ENCODE measurements around the gene KRT15. TPM values are rescaled to one million over a fixed set of nuclear protein-coding genes. Genes with fewer than 3 reads are reported as not detected.
"Not testable (repeated sequence)": the region's sequence is repeated elsewhere in the genome, so short reads cannot be mapped to it uniquely, and the experiment has no call there.

The KRT15 gene
- total RNA-seq, 2 experiments from 2014 or later = not detected

DNA sequence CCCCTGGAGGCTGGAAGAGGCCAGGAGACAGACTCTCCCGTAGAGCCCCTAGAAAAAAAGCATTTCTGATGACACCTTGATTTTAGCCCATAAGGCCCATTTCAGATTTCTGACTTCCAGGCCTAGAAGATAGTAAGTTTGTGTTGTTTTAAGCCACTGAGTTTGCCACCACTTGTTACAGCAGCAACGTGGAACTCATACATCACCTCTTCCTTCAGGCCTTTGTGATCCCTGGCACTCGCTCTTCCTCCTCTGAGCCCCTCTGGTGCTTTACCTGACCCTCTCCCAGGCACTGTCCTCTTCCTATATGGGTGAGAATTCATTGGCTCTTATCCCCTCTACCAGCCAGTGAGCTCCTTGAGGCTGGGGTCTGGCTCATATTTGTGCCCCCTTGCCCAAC lies 28.1 kb upstream of the KRT15 start:
- ChIA-PET POLR2A (no interaction called here), CTCF (interaction anchor here (0.6 to 7.8 kb wide), 3 partner anchors 102 to 439 kb away, joined by 4 to 75 read pairs (median 5); no protein-coding TSS in a partner anchor)

DNA sequence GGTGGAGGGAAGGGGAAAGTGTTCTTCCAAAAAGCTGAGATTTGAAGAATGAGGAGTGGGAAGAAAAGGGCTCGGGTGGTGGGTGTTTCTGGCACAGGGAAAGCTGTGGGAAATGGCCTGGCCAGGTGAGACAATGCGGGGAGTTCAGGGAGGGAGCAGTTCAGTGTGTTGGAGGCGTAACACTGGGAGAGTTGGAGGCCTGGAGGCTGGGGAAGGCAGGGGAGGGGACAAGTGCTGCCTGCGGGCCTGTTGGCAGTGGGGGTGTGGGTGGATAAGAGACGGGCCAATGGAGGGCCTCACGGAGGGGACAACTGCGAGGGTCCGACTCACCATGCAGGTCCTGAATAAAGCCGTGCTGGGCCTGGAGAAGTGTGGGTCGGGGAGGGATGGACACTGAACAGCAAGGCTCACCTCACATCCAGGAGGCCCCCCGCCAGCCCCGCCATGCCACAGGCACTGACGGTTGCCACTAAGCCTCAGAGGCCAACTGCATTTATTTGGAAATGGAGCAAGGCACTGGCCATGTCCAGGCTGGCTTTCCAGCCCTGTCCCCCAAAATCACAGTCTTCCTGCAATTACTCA lies 27.2 kb upstream of the KRT15 start:
- ChIA-PET POLR2A (no interaction called here), CTCF (interaction anchor here (1.2 to 7.8 kb wide), 2 partner anchors 103 to 117 kb away, joined by 5 to 75 read pairs; no protein-coding TSS in a partner anchor)

DNA sequence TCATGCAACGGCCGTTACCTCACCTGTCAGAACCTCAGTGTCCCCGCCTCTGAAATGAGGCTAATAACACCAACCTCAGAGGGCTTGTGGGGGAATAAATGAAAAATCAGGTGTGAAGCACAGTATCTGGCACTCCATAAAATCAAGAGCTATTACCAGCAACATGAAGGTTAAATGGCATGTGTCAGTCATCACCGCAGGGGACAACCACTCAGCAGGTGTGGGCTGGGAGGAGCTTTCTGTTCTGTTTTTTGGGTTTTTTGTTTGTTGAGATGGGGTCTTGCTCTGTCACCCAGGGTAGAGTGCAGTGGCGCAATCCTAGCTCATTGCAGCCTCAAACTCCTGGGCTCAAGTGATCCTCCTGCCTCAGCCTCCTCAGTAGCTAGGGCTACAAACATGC lies 26.2 kb upstream of the KRT15 start:
- CTCF ChIA-PET = interaction anchor here (0.6 to 7.8 kb wide), 3 partner anchors 12 to 118 kb away, joined by 3 to 75 read pairs (median 3); no protein-coding TSS in a partner anchor
- POLR2A ChIA-PET = no interaction called here

GRCh38 chr17:41544491-41544892 lies 25.8 kb upstream of the KRT15 start:
- CTCF ChIA-PET = interaction anchor here (1.4 to 7.8 kb wide), 2 partner anchors 47 to 118 kb away, joined by 3 to 75 read pairs; no protein-coding TSS in a partner anchor
- POLR2A ChIA-PET = no interaction called here

DNA sequence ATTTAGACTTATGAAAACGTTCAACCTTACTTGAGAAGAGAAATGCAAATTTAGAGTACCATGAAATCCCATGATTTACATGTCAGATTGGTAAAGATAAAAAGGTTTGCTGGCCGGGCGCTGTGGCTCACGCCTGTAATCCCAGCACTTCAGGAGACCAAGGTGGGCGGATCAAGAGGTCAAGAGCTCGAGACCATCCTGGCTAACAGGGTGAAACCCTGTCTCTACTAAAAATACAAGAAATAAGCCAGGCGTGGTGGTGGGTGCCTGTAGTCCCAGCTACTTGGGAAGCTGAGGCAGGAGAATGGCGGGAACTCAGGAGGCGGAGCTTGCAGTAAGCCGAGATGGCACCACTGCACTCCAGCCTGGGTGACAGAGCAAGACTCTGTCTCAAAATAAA lies 24.1 kb upstream of the KRT15 start:
- CTCF ChIA-PET = interaction anchor here (1.3 kb wide), 1 partner anchor 120 kb away, joined by 3 read pairs; no protein-coding TSS in a partner anchor
- POLR2A ChIA-PET = not testable (repeated sequence)

GRCh38 chr17:41542357-41542756 lies 23.7 kb upstream of the KRT15 start:
- CTCF ChIA-PET = interaction anchor here (1.3 kb wide), 1 partner anchor 121 kb away, joined by 3 read pairs; no protein-coding TSS in a partner anchor
- POLR2A ChIA-PET = no interaction called here

GRCh38 chr17:41540921-41541625 lies 22.4 kb upstream of the KRT15 start:
- POLR2A ChIA-PET = no interaction called here
- CTCF ChIA-PET = interaction anchor here (1.2 to 1.4 kb wide), 2 partner anchors 107 to 122 kb away, joined by 3 to 5 read pairs; no protein-coding TSS in a partner anchor

- ChIA-PET POLR2A (no interaction called here), CTCF (interaction anchor here (1.2 to 1.4 kb wide), 3 partner anchors 10 to 123 kb away, joined by 3 to 5 read pairs (median 3); no protein-coding TSS in a partner anchor)
Observed at GRCh38 chr17:41539979-41540701, 21.4 kb upstream of the KRT15 start.

DNA sequence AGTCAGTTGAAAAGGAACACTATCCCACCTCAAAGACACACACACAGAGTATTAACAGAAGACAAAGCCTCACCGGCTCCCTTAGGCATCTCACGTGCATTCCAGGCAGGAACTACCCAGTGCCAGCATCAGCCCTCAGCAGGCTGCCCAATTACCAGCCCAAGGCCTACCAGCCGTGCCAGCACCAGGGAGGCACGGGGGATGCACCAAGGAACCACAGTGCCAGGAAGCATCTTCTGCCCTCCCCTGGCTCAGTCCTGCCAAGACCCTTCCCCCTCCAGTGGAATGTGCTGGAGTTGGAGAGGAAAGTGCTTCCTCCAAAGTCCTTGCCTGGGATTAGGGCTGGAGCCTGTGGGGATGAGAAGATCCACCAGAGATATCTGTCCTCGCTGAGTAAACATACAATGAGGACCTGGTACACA lies 20.4 kb upstream of the KRT15 start:
- POLR2A ChIA-PET = no interaction called here
- CTCF ChIA-PET = interaction anchor here (1.2 kb wide), 1 partner anchor 11 kb away, joined by 3 read pairs; no protein-coding TSS in a partner anchor

GRCh38 chr17:41538565-41538991 lies 19.9 kb upstream of the KRT15 start:
- POLR2A ChIA-PET = no interaction called here
- CTCF ChIA-PET = no interaction called here

GRCh38 chr17:41537990-41538389 lies 19.3 kb upstream of the KRT15 start:
- POLR2A ChIA-PET = no interaction called here
- CTCF ChIA-PET = no interaction called here

DNA sequence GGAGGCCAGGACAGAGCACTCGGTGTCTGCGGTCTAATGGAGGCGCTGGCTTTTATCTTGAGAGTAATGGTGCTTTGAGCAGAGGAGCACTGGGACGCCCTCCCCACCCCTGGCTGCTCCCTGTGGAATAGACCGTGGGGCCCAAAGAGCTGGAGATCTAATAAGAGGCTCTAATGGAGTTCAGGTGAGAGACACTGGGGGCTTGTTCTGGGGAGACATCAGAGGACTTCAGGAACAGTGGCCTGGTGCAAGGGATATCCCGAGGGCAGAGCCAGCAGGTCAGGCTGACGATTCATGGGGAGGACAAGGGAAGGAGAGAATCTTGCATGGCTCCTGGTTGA lies 18.9 kb upstream of the KRT15 start:
- POLR2A ChIA-PET = no interaction called here
- CTCF ChIA-PET = no interaction called here

DNA sequence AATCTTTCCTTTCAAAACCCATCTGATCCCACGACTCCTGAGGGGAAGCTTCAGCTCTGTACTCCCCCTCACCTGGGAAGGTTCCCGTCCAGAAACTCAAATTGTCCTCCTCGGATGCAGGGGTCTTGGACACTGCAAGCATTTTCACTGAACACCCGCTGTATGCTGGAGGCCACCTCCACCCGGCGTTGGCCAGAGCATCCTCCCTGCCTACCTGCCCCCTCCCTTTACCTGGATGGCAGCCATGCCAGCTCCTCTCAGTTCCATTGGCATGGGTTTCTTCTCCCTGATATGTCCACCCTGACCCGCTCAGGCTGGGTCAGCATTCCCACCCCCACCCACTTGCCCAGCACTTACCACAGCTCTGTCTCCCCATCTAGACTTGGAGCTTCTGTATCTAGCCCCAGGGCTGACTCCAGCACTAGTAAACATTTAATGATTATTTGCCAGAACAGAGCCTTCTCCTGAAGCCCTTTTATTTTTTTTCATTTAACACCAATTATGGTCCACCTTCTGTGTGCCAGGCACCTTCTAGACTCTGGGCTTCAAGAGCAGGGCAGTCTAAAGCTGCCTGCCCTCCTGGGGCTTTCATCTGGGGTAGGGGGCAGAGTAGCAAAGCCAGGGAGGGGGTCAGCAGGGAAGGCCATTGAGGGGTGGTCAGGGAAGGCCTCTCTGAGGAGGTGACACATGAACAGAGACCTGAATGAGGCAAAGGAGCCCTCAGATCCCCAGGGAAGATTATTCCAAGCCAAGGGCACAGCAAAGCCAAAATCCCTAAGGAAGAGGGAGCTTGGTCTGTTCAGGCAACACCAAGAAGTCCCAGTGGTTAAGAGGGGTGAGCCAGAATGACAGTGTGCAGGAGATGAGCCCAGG lies 18.3 kb upstream of the KRT15 start:
- CTCF ChIA-PET = no interaction called here
- POLR2A ChIA-PET = no interaction called here

DNA sequence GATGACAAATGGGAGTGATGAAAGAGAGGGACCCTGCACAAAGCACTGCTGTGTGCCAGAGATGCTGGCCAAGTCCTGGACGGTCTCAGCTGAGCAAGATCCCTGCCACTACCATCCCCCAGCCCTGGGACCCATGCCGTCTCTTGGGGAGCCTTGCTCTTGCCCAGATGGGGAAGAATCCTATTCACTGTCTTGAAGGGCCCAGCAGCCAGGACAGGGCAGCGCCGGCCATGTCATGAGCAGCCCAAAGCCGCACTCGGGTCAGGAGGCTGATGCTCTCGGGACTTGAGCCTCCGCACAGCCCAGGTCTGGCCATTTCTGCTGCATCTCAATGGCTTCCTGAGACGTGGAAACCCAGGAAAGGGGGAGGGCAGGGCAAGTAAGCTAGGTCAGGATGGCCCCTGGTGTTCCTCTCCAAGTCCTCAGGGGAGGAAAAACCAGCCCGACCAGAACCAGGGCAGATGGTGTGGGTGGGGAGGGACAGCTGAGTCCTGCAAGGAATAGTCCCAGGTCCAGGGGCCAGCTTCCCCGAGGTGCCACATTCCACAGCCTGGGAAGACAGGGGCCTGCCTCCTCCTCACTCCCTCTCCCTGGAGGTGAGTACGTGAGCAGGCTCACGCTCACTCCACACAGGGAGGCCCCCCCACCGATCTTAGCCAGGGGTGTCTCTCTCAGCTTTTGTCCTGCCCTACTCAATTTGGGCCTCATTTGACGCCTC lies 17.2 kb upstream of the KRT15 start:
- ChIA-PET CTCF (interaction anchor here (2.2 kb wide), 1 partner anchor 13 kb away, joined by 9 read pairs; no protein-coding TSS in a partner anchor), POLR2A (no interaction called here)

DNA sequence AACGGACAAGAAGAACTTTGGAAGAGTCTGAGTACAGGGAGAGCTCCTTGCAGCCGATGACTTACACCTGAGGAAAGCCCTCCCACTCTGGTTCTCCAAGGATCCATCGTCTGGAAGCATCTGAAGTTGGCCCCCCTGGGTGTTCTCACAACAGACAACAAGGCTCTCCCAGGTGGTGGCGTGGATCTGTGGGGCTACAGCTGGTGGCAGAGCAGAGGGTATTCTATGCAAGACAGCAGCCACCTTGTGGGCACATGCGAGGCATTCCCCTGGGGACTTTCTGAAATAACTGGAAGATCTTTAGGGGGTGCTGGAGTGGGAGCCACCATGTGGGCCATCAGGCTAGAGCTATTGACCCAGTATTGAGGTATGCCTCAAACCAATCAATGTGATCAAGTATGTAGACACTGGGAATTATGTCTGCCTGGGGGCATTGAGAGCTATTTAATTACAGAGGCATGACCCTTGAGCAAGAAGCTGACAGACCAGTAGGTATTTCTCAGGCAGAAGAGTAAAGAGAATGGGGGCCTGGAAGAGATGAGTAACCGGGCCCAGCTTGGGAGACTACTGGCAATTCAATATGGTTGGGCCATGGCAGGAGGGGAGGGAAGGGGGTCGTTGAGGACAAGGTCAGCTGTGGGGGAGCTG lies 16.3 kb upstream of the KRT15 start:
- ChIA-PET CTCF (interaction anchor here (0.6 to 2.2 kb wide), 3 partner anchors 13 to 32 kb away, joined by 3 to 9 read pairs (median 3); no protein-coding TSS in a partner anchor), POLR2A (interaction anchor here (0.7 kb wide), 1 partner anchor 58 kb away, joined by 4 read pairs; no protein-coding TSS in a partner anchor)

DNA sequence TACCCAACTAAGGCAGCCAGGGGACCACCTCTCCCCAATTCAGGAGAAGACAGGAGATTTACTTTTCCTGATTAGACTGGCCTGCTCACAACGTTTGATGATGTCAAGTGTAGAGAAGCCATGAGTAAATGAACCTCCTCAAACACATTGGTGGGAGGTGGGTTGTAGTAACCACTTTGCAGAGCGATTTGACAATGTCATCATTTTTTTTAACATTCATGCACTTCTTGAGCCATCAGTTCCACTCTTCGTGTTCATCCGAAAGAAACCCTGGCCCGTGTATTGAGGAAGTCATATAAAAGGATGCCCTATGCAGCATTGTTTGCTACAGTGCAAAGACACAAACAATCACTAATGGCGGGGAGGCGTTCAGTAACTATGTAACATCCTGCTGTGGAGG lies 14.9 kb upstream of the KRT15 start:
- ChIA-PET POLR2A (no interaction called here), CTCF (interaction anchor here (0.9 to 3.9 kb wide), 2 partner anchors 11 to 15 kb away, joined by 3 to 17 read pairs; no protein-coding TSS in a partner anchor)

- ChIA-PET CTCF (interaction anchor here (0.9 to 3.9 kb wide), 2 partner anchors 12 to 16 kb away, joined by 3 to 17 read pairs; no protein-coding TSS in a partner anchor), POLR2A (no interaction called here)
Observed at GRCh38 chr17:41532947-41533570, 14.4 kb upstream of the KRT15 start.

All from activated CD8-positive, alpha-beta memory T cell treated with anti-CD3 and anti-CD28 coated beads for 36 hours (primary cell).